ENCODE measurements around the gene ZFHX3.

DNA sequence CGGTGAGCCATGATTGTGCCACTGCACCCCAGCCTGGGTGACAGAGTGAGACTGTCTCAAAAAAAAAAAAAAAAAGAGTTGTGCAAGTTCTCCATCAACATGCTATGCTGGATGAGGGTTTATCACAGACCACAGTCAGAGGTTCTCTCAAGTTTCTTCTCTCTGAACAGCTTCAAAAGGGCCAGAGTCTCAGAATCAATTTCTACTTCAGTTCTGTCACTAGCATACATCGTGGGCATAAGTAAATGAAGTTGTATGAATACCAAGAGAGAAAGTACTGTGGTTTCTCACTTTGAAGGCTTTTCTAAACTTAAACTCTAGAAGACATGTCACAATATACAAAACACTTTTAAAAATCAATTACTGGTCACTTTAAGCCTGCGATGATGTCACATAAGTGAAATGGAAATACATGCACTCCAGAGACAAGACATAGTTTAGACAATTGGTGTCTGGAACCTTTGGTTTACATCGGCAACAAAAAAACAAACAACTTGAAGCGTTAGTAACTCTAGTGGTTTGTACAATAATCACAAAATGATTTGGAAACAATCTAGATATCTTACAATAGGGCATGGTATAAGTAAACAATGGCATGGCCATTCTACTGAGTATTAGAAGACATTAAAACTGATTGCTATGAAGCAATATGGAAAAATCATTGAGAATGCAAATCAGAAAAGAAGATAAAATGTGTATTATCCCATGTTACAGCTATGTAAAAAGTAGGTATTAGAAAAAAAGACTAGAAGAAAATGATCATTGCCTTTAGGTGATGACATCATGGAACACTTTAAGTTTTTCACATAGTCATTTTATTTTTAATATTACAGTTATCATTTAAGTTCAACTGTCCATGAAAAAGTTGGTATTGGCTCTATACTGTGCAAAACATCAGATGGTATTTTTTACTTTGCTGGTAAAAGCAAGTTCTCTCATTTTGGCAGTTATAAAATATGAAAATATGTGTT lies 232.3 kb downstream of the ZFHX3 start:
- TF ChIP-seq, protein P1, sequence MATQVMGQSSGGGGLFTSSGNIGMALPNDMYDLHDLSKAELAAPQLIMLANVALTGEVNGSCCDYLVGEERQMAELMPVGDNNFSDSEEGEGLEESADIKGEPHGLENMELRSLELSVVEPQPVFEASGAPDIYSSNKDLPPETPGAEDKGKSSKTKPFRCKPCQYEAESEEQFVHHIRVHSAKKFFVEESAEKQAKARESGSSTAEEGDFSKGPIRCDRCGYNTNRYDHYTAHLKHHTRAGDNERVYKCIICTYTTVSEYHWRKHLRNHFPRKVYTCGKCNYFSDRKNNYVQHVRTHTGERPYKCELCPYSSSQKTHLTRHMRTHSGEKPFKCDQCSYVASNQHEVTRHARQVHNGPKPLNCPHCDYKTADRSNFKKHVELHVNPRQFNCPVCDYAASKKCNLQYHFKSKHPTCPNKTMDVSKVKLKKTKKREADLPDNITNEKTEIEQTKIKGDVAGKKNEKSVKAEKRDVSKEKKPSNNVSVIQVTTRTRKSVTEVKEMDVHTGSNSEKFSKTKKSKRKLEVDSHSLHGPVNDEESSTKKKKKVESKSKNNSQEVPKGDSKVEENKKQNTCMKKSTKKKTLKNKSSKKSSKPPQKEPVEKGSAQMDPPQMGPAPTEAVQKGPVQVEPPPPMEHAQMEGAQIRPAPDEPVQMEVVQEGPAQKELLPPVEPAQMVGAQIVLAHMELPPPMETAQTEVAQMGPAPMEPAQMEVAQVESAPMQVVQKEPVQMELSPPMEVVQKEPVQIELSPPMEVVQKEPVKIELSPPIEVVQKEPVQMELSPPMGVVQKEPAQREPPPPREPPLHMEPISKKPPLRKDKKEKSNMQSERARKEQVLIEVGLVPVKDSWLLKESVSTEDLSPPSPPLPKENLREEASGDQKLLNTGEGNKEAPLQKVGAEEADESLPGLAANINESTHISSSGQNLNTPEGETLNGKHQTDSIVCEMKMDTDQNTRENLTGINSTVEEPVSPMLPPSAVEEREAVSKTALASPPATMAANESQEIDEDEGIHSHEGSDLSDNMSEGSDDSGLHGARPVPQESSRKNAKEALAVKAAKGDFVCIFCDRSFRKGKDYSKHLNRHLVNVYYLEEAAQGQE (IDR thresholded peaks at IDR 0.05), result no peak
- no peak for TF ChIP-seq JUND (IDR thresholded peaks at IDR 0.05)
- TF ChIP-seq, protein P2, sequence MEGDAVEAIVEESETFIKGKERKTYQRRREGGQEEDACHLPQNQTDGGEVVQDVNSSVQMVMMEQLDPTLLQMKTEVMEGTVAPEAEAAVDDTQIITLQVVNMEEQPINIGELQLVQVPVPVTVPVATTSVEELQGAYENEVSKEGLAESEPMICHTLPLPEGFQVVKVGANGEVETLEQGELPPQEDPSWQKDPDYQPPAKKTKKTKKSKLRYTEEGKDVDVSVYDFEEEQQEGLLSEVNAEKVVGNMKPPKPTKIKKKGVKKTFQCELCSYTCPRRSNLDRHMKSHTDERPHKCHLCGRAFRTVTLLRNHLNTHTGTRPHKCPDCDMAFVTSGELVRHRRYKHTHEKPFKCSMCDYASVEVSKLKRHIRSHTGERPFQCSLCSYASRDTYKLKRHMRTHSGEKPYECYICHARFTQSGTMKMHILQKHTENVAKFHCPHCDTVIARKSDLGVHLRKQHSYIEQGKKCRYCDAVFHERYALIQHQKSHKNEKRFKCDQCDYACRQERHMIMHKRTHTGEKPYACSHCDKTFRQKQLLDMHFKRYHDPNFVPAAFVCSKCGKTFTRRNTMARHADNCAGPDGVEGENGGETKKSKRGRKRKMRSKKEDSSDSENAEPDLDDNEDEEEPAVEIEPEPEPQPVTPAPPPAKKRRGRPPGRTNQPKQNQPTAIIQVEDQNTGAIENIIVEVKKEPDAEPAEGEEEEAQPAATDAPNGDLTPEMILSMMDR (IDR thresholded peaks at IDR 0.05; ENCODE audit: low read depth, low read length, missing input control), result no peak
- no peak for TF ChIP-seq SP1 (IDR thresholded peaks at IDR 0.05)

All from liver (tissue), 3 donors.